ENCODE results near the gene FAT3. TPM values are rescaled to one million over a fixed set of nuclear protein-coding genes. Genes with fewer than 3 reads are reported as not detected.

FAT3 gene
- total and polyA plus RNA-seq, 2 of the 13 experiments (the other 11 are each of a cell fraction or from before 2014, with no cell fraction given) = not detected

DNA sequence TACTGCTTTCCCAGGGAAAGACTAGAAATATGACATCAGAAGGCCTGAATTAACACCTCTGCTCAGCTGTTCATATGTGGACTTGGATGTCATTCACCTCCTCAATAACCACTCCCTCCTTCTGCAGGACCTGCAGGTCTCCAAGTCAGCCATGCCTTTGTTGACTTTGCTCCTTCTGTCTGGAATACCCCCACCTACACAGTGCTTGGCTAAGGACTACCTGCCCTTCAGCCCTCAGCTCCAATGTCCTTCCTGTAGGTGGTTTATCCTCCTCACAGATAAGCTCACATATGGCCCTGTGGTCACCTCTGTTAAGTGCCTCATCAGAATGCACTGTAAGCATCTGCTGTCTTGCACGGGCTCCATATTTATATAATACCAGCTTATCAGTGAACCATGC is 26.4 kb upstream of the FAT3 start (continued):
- TF ChIP-seq, protein P1, sequence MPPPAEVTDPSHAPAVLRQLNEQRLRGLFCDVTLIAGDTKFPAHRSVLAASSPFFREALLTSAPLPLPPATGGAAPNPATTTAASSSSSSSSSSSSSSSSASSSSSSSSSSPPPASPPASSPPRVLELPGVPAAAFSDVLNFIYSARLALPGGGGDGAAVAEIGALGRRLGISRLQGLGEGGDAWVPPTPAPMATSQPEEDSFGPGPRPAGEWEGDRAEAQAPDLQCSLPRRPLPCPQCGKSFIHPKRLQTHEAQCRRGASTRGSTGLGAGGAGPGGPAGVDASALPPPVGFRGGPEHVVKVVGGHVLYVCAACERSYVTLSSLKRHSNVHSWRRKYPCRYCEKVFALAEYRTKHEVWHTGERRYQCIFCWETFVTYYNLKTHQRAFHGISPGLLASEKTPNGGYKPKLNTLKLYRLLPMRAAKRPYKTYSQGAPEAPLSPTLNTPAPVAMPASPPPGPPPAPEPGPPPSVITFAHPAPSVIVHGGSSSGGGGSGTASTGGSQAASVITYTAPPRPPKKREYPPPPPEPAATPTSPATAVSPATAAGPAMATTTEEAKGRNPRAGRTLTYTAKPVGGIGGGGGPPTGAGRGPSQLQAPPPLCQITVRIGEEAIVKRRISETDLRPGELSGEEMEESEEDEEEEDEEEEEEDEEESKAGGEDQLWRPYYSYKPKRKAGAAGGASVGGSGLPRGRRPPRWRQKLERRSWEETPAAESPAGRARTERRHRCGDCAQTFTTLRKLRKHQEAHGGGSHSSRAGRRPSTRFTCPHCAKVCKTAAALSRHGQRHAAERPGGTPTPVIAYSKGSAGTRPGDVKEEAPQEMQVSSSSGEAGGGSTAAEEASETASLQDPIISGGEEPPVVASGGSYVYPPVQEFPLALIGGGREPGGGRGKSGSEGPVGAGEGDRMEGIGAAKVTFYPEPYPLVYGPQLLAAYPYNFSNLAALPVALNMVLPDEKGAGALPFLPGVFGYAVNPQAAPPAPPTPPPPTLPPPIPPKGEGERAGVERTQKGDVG (CRISPR knock-in tag; IDR thresholded peaks at IDR 0.05; ENCODE audit: borderline replicate concordance) = no peak
- TF ChIP-seq AGO1 (IDR thresholded peaks at IDR 0.05; ENCODE audit: low read depth, low read length, poor library complexity, severe bottlenecking) (no peak), IKZF1 (IDR thresholded peaks at IDR 0.05) (no peak), ZNF431 (CRISPR knock-in tag; IDR thresholded peaks at IDR 0.05; ENCODE audit: borderline replicate concordance, low read depth) (no peak), NBN (conservative IDR thresholded peaks at IDR 0.05) (no peak), RAD51 (IDR thresholded peaks at IDR 0.05; ENCODE audit: borderline replicate concordance) (no peak)
- TF ChIP-seq, protein P2, sequence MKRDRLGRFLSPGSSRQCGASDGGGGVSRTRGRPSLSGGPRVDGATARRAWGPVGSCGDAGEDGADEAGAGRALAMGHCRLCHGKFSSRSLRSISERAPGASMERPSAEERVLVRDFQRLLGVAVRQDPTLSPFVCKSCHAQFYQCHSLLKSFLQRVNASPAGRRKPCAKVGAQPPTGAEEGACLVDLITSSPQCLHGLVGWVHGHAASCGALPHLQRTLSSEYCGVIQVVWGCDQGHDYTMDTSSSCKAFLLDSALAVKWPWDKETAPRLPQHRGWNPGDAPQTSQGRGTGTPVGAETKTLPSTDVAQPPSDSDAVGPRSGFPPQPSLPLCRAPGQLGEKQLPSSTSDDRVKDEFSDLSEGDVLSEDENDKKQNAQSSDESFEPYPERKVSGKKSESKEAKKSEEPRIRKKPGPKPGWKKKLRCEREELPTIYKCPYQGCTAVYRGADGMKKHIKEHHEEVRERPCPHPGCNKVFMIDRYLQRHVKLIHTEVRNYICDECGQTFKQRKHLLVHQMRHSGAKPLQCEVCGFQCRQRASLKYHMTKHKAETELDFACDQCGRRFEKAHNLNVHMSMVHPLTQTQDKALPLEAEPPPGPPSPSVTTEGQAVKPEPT (CRISPR knock-in tag; IDR thresholded peaks at IDR 0.05; ENCODE audit: low read depth) = no peak

DNA sequence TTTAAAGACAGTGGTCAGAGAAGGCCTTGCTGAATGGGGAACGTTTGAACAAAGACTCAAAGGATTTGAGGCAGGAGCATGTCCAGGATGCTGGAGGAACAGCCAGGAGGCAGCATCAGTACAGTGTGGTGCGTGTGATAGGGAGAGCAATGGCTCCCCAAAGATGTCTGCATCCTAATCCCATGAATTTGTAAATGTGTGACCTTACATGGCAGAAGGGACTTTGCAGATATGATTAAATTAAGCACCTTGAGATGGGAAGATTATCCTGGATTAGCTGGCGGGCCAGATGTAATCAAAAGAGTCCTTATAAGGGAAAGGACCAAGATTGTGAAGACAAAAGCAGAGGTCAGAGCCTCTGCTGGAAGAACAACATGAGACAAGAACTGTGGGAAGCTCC is 24.6 kb upstream of the FAT3 start:
- BruUV-seq (replicated peaks) = no TSS peak
- H3K9ac ChIP-seq (ENCODE audit: insufficient read depth, low read depth, low read length) = no peak overlapping the region
- no peaks in the 10 kb centered on the region for H3K79me2 ChIP-seq (ENCODE audit: insufficient read depth, low read length)
- no peaks in the 10 kb centered on the region for H3K27me3 ChIP-seq (ENCODE audit: control insufficient read depth in 1 of 2, insufficient read depth in 2 of 2, low read length in 2 of 2)
- no peaks in the 10 kb centered on the region for H3K9me3 ChIP-seq (ENCODE audit: low read length)
- H4K20me1 ChIP-seq (ENCODE audit: insufficient read depth, low read length) = no peaks in the 10 kb centered on the region
- no peak for ATAC-seq
- H2AFZ ChIP-seq (ENCODE audit: low read length) = no peak overlapping the region
- no peak overlapping the region for H3K4me3 ChIP-seq (replicated peaks in 1 of 3; ENCODE audit: insufficient read depth in 1 of 3, low read depth in 2 of 3, low read length in 3 of 3)
- POLR2A ChIA-PET = no interaction called here
- no peak for FAIRE-seq
- no peak overlapping the region for H3K4me2 ChIP-seq (ENCODE audit: low read depth, low read length)
- H3K4me1 ChIP-seq (ENCODE audit: insufficient read depth, low read length) = no peaks in the 10 kb centered on the region
- intact Hi-C loops (cut with micrococcal nuclease; ENCODE audit: unreplicated experiment) = loop anchor here (5.0 kb wide), 1 partner anchor 1133 kb away; no protein-coding TSS in a partner anchor
- 3% methylated on average over 3 of the region's 3 CpGs for WGBS (ENCODE audit: low lambda C conversion rate)
- H3K27ac ChIP-seq (ENCODE audit: extremely low read length, insufficient read depth, low read length) = no peak overlapping the region
- H3K36me3 ChIP-seq (replicated peaks in 1 of 2; ENCODE audit: control insufficient read depth in 1 of 2, insufficient read depth in 2 of 2, low read length in 2 of 2) = no peaks in the 10 kb centered on the region
- CTCF ChIA-PET (ENCODE audit: low intra/inter-chr PET ratio, low total read pairs) = no interaction called here
- no peak for DNase-seq (ENCODE audit: low spot score)
- in situ Hi-C loops (cut with HindIII; ENCODE audit: extremely low pct_ligation_motif_present, low pct_unique_long_range_greater_than_20kb) = no loop called here
- no peak for TF ChIP-seq PHB2 (IDR thresholded peaks at IDR 0.05; ENCODE audit: partially characterized antibody)
- TF ChIP-seq, protein P3, sequence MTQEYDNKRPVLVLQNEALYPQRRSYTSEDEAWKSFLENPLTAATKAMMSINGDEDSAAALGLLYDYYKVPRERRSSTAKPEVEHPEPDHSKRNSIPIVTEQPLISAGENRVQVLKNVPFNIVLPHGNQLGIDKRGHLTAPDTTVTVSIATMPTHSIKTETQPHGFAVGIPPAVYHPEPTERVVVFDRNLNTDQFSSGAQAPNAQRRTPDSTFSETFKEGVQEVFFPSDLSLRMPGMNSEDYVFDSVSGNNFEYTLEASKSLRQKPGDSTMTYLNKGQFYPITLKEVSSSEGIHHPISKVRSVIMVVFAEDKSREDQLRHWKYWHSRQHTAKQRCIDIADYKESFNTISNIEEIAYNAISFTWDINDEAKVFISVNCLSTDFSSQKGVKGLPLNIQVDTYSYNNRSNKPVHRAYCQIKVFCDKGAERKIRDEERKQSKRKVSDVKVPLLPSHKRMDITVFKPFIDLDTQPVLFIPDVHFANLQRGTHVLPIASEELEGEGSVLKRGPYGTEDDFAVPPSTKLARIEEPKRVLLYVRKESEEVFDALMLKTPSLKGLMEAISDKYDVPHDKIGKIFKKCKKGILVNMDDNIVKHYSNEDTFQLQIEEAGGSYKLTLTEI (CRISPR knock-in tag; conservative IDR thresholded peaks at IDR 0.05) = no peak
- TF ChIP-seq ZNF3 (CRISPR knock-in tag; IDR thresholded peaks at IDR 0.05) = no peak
- TF ChIP-seq ISX (CRISPR knock-in tag; conservative IDR thresholded peaks at IDR 0.05) = no peak
- TF ChIP-seq STAG1 (CRISPR knock-in tag; IDR thresholded peaks at IDR 0.05) = no peak
- TF ChIP-seq, protein P4, sequence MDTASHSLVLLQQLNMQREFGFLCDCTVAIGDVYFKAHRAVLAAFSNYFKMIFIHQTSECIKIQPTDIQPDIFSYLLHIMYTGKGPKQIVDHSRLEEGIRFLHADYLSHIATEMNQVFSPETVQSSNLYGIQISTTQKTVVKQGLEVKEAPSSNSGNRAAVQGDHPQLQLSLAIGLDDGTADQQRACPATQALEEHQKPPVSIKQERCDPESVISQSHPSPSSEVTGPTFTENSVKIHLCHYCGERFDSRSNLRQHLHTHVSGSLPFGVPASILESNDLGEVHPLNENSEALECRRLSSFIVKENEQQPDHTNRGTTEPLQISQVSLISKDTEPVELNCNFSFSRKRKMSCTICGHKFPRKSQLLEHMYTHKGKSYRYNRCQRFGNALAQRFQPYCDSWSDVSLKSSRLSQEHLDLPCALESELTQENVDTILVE (CRISPR knock-in tag; IDR thresholded peaks at IDR 0.05) = no peak
- no peak for TF ChIP-seq MTF2 (CRISPR knock-in tag; IDR thresholded peaks at IDR 0.05; ENCODE audit: borderline replicate concordance)
- TF ChIP-seq, protein P5, sequence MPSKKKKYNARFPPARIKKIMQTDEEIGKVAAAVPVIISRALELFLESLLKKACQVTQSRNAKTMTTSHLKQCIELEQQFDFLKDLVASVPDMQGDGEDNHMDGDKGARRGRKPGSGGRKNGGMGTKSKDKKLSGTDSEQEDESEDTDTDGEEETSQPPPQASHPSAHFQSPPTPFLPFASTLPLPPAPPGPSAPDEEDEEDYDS (CRISPR knock-in tag; IDR thresholded peaks at IDR 0.05) = no peak
- TF ChIP-seq ATF7 (IDR thresholded peaks at IDR 0.05) = no peak
- TF ChIP-seq ATF7 (CRISPR knock-in tag; IDR thresholded peaks at IDR 0.05) = no peak
- TF ChIP-seq SMYD3 (CRISPR knock-in tag; IDR thresholded peaks at IDR 0.05) = no peak
